Measurements from ENCODE around the gene PSMB5. TPM values are rescaled to one million over a fixed set of nuclear protein-coding genes. Genes with fewer than 3 reads are reported as not detected.
"Not testable (repeated sequence)": the region's sequence is repeated elsewhere in the genome, so short reads cannot be mapped to it uniquely, and the experiment has no call there.

Gene PSMB5
- total RNA-seq, 1 donor from 2014 or later: 215 TPM

DNA sequence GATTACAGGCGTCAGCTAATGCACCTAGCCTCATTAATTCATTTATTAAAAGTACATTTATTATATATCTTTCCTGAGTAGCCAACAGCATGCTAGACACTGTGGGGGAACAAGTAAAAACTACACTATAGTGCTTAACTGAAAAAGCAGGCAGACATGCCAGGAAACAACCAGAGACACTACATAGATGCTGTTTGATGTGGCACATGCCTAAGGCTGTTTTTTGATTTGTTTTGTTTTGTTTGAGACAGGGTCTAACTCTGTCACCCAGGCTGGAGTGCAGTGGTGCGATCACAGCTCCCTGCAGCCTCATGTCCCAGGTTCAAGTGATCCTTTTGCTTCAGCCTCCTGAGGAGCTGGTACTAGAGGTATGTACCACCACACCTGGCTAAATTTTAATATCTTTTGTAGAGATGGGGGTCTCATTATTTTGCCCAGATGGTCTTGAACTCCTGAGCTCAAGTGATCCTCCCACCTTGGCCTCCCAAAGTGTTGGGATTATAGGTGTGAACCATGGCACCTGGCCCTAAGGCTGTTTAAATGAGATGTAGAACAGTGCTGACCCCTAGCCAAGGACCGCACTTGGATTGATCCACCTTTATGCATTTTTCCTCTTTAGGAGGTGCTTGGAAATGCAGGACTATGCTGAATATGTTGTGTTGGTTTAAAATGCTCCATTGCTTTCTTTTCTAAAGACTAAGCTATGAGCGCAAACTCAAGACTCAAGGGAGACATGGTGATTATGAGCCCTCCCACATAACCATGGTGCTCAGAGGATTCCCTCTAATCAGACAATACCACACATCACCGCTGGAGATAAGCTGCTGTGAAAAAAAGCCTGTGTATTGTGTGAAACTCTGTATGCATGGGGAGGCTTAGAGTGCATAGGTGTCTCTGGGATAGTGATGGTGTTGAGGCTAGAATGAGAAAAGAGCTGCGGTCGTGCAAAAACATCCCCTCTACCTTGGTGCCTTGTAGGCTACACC is 14.3 kb downstream of the PSMB5 start:
- Mint-ChIP-seq H3K27me3 (ENCODE audit: low read depth) (no peaks in the 10 kb centered on the region), H3K27ac (ENCODE audit: unreplicated experiment) (no peak overlapping the region), H3K9me3 (no peaks in the 10 kb centered on the region), H3K4me1 (peaks cover 35% of the 10 kb centered on the region), H3K36me3 (ENCODE audit: low read depth) (no peaks in the 10 kb centered on the region), H3K4me3 (no peak overlapping the region)
- DNase-seq (ENCODE audit: low read depth, low spot score): no peak
- TF ChIP-seq, protein P1, sequence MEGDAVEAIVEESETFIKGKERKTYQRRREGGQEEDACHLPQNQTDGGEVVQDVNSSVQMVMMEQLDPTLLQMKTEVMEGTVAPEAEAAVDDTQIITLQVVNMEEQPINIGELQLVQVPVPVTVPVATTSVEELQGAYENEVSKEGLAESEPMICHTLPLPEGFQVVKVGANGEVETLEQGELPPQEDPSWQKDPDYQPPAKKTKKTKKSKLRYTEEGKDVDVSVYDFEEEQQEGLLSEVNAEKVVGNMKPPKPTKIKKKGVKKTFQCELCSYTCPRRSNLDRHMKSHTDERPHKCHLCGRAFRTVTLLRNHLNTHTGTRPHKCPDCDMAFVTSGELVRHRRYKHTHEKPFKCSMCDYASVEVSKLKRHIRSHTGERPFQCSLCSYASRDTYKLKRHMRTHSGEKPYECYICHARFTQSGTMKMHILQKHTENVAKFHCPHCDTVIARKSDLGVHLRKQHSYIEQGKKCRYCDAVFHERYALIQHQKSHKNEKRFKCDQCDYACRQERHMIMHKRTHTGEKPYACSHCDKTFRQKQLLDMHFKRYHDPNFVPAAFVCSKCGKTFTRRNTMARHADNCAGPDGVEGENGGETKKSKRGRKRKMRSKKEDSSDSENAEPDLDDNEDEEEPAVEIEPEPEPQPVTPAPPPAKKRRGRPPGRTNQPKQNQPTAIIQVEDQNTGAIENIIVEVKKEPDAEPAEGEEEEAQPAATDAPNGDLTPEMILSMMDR (conservative IDR thresholded peaks at IDR 0.05): no peak

DNA sequence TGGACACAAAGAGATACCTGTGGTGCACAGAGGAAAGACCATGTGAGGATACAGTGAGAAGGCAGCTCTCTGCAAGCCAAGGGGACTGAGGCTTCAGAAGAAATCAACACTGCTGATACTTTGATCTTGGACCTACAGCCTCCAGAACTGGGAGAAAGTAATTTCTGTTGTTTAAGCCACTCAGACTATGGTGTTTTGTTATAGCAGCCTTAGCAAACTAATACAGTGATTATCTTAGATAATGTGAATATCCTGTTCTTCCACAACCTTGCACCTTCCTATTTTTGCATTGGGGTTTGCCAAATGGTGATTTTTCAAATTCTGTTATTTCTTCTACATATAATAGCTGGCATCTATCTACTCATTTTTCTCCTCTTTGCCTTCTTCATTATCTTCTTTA is 16.6 kb downstream of the PSMB5 start:
- H3K36me3 Mint-ChIP-seq (ENCODE audit: low read depth): no peaks in the 10 kb centered on the region
- TF ChIP-seq, protein P1 (conservative IDR thresholded peaks at IDR 0.05): no peak
- no peak for DNase-seq (ENCODE audit: low read depth, low spot score)

GRCh38 chr14:23017091-23017490 is 17.6 kb downstream of the PSMB5 start:
- no peak for DNase-seq (ENCODE audit: low read depth, low spot score)
- Mint-ChIP-seq H3K4me3 (no peak overlapping the region), H3K27me3 (ENCODE audit: low read depth) (no peaks in the 10 kb centered on the region), H3K4me1 (peaks cover 11% of the 10 kb centered on the region), H3K9me3 (no peaks in the 10 kb centered on the region), H3K27ac (ENCODE audit: unreplicated experiment) (no peak overlapping the region), H3K36me3 (ENCODE audit: low read depth) (no peaks in the 10 kb centered on the region)
- TF ChIP-seq, protein P1 (conservative IDR thresholded peaks at IDR 0.05): no peak

More for the DNA sequence above, 16.6 kb downstream of the PSMB5 start:
- H3K27me3 Mint-ChIP-seq (ENCODE audit: low read depth): no peaks in the 10 kb centered on the region
- H3K4me3 Mint-ChIP-seq: no peak overlapping the region
- no peak overlapping the region for H3K27ac Mint-ChIP-seq (ENCODE audit: unreplicated experiment)
- peaks cover 16% of the 10 kb centered on the region for H3K4me1 Mint-ChIP-seq
- H3K9me3 Mint-ChIP-seq: no peaks in the 10 kb centered on the region

DNA sequence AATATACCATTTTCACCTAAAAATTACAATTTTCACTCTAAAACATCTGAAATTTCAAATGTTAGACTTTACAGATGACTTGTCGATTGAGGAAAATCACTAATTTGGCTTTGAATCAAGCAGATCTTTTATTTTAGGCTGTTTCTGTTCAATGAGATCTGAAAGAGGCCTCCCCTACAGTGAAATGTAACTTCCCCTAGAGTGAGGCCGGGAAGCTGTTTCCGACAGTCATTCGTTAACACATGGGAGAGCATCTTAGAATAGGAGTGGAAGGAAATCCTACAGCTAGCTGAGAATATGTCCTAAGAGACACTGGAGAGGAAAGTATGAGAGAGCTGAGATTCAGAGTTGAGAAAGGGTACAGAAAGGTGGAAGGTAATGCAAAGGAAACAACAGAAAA is 19.1 kb downstream of the PSMB5 start:
- Mint-ChIP-seq H3K4me1 (peaks cover 6% of the 10 kb centered on the region), H3K36me3 (ENCODE audit: low read depth) (no peaks in the 10 kb centered on the region), H3K4me3 (no peak overlapping the region), H3K27ac (ENCODE audit: unreplicated experiment) (no peak overlapping the region), H3K9me3 (no peaks in the 10 kb centered on the region), H3K27me3 (ENCODE audit: low read depth) (no peaks in the 10 kb centered on the region)
- TF ChIP-seq, protein P1 (conservative IDR thresholded peaks at IDR 0.05): no peak
- no peak for DNase-seq (ENCODE audit: low read depth, low spot score)

DNA sequence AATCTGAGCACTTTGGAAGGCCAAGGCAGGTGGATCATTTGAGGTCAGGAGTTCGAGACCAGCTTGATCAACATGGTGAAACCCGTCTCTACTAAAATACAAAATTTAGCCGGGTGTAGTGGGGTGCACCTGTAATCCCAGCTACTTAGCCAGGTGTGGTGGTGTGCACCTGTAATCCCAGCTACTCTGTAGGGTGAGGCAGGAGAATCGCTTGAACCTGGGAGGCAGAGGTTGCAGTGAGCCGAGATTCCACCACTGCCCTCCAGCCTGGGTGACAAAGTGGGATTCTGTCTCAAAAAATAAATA is 21.0 kb downstream of the PSMB5 start:
- H3K4me3 Mint-ChIP-seq; H3K27me3 Mint-ChIP-seq (ENCODE audit: low read depth); H3K9me3 Mint-ChIP-seq; H3K36me3 Mint-ChIP-seq (ENCODE audit: low read depth); H3K27ac Mint-ChIP-seq (ENCODE audit: unreplicated experiment); DNase-seq (ENCODE audit: low read depth, low spot score): not testable (repeated sequence)
- H3K4me1 Mint-ChIP-seq: peaks cover 20% of the 10 kb centered on the region

DNA sequence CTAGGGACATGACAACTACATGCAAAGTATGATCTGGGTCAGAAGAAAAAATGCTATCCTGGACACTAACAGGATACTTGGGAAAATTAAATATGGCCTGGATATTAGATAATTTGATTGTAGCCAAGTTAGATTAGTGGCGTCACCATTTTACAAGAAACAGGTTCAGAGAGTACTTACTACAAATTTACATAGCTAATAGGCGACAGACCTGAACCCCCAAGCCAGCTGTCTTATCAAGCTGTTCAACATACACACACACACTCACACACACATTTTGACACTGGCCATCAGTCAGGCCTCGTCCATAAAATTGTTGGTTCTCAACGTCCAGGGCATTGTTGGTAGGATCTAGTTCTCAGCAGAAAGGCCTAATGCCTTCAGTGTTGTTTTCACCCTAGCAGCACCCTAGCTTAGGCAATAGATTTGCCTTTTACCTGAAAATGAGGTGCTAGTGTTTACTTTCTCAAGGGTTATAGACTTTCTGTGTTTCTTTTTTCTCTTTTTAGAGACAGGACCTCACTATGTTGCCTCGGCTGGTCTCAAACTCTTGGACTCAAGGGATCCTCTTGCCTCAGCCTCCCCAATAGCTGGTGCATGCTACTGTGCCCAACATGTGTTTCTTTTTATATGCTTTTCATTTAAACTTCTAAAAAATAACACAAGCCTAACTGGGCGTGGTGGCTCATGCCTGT is 21.5 kb downstream of the PSMB5 start:
- peaks cover 2% of the 10 kb centered on the region for H3K9me3 Mint-ChIP-seq
- H3K4me1 Mint-ChIP-seq: peaks cover 25% of the 10 kb centered on the region
- H3K27ac Mint-ChIP-seq (ENCODE audit: unreplicated experiment): no peak overlapping the region
- no peaks in the 10 kb centered on the region for H3K27me3 Mint-ChIP-seq (ENCODE audit: low read depth)
- H3K36me3 Mint-ChIP-seq (ENCODE audit: low read depth): no peaks in the 10 kb centered on the region
- H3K4me3 Mint-ChIP-seq: peak overlapping the region; percentile 34
- TF ChIP-seq, protein P1 (conservative IDR thresholded peaks at IDR 0.05): no peak
- no peak for DNase-seq (ENCODE audit: low read depth, low spot score)

All from neural crest cell (in vitro differentiated cells).